GM12873 (cell line): Measurements from ENCODE around the gene SHISAL1.

Experiments used
- TF ChIP-seq, protein P1 (sequence below): IDR thresholded peaks from 2 replicates; pipeline ENCODE4 v1.5.1; 2012; ENCODE audit warnings: low read depth, mild to moderate bottlenecking, moderate library complexity, low read length, control low read depth; ENCODE audit not compliant: insufficient read depth; ENCODE audit errors: missing control alignments

SHISAL1 gene

GRCh38 chr22:44271732-44272400 lies 40.9 kb downstream of the SHISAL1 start:
- TF ChIP-seq, protein P1, sequence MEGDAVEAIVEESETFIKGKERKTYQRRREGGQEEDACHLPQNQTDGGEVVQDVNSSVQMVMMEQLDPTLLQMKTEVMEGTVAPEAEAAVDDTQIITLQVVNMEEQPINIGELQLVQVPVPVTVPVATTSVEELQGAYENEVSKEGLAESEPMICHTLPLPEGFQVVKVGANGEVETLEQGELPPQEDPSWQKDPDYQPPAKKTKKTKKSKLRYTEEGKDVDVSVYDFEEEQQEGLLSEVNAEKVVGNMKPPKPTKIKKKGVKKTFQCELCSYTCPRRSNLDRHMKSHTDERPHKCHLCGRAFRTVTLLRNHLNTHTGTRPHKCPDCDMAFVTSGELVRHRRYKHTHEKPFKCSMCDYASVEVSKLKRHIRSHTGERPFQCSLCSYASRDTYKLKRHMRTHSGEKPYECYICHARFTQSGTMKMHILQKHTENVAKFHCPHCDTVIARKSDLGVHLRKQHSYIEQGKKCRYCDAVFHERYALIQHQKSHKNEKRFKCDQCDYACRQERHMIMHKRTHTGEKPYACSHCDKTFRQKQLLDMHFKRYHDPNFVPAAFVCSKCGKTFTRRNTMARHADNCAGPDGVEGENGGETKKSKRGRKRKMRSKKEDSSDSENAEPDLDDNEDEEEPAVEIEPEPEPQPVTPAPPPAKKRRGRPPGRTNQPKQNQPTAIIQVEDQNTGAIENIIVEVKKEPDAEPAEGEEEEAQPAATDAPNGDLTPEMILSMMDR: no peak

- TF ChIP-seq, protein P1: no peak
Measured at GRCh38 chr22:44271010-44271500, 41.7 kb downstream of the SHISAL1 start.

DNA sequence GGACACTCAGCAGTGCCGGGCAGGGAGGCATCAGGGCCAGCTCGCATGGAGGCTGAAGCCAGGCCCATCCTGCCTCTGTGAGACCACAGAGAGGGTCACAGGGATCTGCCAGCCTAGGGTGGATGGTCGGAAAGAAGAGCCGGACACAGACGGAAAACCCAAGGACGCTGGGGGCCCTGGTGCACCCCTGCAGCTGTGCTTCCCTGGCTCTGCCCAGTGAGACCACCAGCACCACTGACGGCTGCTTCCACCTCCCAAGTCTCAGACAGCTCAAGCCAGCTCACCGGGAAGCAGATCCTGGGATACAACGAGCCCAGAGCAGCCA lies 42.2 kb downstream of the SHISAL1 start:
- TF ChIP-seq, protein P1: no peak

- TF ChIP-seq, protein P1: no peak
Measured at GRCh38 chr22:44269757-44270555, 42.8 kb downstream of the SHISAL1 start.

GRCh38 chr22:44269117-44269498 lies 43.6 kb downstream of the SHISAL1 start:
- TF ChIP-seq, protein P1: no peak

DNA sequence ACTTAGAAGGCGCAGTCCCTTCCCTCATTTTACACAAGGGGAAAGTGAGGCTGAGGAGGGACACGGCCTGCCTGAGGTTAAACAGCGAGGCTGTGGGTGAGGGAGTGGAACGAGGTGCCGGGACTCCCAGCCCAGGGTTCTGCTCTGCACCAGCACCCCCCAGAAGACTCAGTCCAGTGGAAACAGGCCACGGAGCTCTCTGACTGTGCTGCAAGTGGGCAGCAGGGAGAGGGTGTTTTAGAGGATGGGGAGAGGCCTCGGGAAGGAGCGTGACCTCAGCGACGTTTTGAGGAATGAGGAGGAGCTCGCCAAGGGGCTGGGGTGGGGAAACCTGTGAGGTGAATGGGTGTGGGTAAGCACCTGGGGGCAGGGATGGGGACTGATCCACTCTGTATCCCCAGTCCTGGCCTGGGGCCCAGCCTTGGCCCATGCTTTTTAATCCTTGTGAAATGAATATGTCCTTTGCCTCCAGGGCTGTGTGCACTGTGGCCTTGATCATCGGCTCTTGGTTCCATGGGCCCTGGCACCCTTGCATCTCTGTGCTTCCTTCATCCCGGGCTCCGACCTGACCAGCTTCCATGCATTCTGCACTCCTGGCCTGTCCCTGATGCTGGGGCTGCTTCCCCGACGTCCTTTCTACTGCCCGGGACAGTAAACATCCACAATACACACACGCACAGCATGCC lies 44.2 kb downstream of the SHISAL1 start:
- TF ChIP-seq, protein P1: no peak

DNA sequence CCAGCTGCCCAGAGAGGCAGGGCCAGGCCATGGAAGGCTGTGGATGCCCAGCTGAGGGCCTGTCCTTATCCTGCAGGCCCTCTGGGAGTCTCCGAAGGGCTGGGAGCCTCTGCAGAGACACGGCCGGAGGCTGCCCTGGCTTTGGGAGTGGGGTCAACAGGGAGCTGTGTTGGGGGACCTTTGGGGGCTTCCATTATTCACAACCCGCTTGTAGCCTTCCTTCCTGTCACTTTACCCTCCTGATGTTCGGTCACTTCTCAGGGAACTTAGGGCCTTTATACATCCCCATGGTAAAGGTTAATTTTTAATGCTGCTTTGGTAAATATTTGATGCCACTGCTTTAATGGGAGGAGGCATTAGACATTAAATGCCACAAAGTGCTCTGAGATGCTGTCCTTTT lies 44.9 kb downstream of the SHISAL1 start:
- TF ChIP-seq, protein P1: no peak
